Tibial artery (tissue), 4 donors: ENCODE results near the gene TSC22D3.
A peak's percentile ranks its signal among the peaks of the same experiment; 100 is the strongest.

Experiments
- DNase-seq, 2 donors: peaks; one replicate each; pipeline ENCODE4 v3.0.0-alpha.2; 2019
- H3K27ac ChIP-seq, 2 donors: fragments of 200-600 bp; sonication (generic) in 1 of 2; 1 replicate in 1 of 2; 2 replicates in 1 of 2; pipeline ENCODE4 v1.5.1; 2018 to 2019; ENCODE audit warnings: mild to moderate bottlenecking in 1 of 2
- H3K27me3 ChIP-seq, 2 donors: fragments of 200-600 bp; sonication (generic) in 1 of 2; one replicate each; pipeline versions ENCODE4 v1.5.1 to v1.6.0; 2016 to 2019
- H3K36me3 ChIP-seq, 3 donors: fragments of 200-600 bp; sonication (generic) in 2 of 3; one replicate each; pipeline ENCODE4 v1.5.1; 2016 to 2019; ENCODE audit warnings: mild to moderate bottlenecking in 2 of 3
- H3K4me1 ChIP-seq, 4 donors: fragments of 200-600 bp; sonication (generic) in 2 of 4; 1 replicate in 3 of 4; 2 replicates in 1 of 4; pipeline ENCODE4 v1.5.1; 2016 to 2019
- H3K4me3 ChIP-seq, 2 donors: fragments of 200-600 bp; sonication (generic) in 1 of 2; 1 replicate in 1 of 2; 2 replicates in 1 of 2; pipeline ENCODE4 v1.5.1; 2018 to 2019; ENCODE audit warnings: mild to moderate bottlenecking in 2 of 2
- H3K9me3 ChIP-seq, 3 donors: fragments of 200-600 bp; sonication (generic) in 1 of 3; one replicate each; pipeline ENCODE4 v1.5.1; 2016 to 2019
- intact Hi-C: fragments of 100-400 bp; cut with DNase I; formaldehyde crosslinking; loops from one replicate; pipeline ENCODE4 v1.15.0; 2023; ENCODE audit warnings: low total_unique reads
- TF ChIP-seq, protein P1 (sequence below), 2 experiments: fragments of 200-600 bp in 1 of 2; fragments of 450-650 bp in 1 of 2; IDR thresholded peaks; one replicate each; pipeline ENCODE4 v1.5.1; 2017 to 2019; ENCODE audit warnings: antibody characterized with exemption in 2 of 2, mild to moderate bottlenecking in 1 of 2, moderate library complexity in 1 of 2

Gene TSC22D3

DNA sequence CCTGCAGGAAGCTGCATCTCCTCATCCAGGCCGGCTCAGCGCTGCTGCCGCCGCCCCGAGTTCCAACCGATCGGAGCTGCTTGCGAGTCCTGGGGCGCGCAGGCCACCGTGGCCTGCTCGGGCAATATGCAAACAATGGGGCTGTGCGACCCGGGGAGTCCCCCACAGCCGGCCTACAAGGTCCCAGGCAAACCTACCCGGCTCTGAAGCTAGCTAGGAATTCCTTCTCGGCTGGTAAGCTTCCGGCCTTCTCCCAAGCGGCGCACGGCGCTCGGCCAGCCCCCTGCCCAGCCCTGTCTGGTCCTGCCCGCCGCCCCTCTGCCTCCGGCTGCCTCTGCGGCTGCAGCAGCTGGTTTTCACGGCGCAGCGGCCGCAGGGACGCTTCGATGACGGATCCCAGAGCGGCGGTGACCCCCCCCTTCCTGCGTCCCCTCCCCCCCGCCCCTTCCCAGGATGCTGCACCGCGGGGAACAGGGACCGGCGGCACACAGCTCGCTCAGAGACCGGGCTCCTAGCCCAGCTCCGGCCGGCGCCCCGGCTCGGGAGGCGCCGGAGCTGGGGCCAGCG is 59.4 kb downstream of the TSC22D3 start:
- H3K4me1 ChIP-seq, result peaks cover 0 to 57% (median 15%) of the 10 kb centered on the region in 4 donors
- DNase-seq, result peak in 1 of 2 donors; percentile 66

DNA sequence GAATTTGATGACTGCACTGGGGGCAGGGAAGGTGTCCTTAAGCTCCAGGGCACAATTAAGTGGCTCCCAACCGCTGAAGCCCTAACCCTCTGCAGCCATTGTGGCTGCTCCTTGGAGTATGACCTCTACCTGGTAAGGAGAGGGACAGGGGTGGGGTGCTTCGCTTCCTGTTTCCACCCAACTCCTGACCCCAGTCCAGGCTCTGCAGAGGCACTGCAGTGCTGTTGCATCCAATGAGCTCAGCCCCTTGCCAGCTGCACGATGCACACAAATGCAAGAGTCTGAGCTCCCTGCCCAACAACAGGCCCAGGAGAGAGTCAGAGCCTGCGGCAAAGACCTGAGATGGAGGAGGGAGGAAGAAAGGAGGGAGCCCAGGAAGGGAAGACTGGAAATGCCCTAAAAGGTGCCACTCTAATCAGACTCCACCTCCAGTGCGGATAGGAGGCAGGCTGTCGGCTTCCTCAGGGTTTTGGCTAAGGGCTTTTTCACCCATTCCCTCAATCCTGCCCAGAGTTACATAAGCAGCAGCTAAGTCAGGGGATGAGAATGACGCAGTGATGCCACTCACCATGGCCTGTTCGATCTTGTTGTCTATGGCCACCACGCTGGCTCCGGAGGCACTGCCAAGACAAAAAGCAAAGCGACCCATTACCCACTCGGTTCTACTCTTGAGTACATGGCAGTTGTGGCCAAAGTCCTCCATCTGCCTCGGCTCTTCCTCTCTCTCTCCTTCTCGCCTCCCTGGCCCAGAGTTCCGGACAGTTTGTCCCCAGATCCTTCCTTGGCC is 60.1 kb downstream of the TSC22D3 start:
- Histone ChIP-seq H3K27ac (peak overlapping the region; percentile 97 to 99), H3K4me3 (peak overlapping the region; percentile 86 to 95), H3K36me3 (peaks cover 32 to 37% (median 33%) of the 10 kb centered on the region in 3 donors), H3K4me1 (peaks cover 0 to 55% (median 14%) of the 10 kb centered on the region in 4 donors), H3K9me3 (no peaks in the 10 kb centered on the region), H3K27me3 (no peaks in the 10 kb centered on the region)
- TF ChIP-seq, protein P1, sequence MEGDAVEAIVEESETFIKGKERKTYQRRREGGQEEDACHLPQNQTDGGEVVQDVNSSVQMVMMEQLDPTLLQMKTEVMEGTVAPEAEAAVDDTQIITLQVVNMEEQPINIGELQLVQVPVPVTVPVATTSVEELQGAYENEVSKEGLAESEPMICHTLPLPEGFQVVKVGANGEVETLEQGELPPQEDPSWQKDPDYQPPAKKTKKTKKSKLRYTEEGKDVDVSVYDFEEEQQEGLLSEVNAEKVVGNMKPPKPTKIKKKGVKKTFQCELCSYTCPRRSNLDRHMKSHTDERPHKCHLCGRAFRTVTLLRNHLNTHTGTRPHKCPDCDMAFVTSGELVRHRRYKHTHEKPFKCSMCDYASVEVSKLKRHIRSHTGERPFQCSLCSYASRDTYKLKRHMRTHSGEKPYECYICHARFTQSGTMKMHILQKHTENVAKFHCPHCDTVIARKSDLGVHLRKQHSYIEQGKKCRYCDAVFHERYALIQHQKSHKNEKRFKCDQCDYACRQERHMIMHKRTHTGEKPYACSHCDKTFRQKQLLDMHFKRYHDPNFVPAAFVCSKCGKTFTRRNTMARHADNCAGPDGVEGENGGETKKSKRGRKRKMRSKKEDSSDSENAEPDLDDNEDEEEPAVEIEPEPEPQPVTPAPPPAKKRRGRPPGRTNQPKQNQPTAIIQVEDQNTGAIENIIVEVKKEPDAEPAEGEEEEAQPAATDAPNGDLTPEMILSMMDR (IDR thresholded peaks at IDR 0.05), result no peak
- DNase-seq, result peak in 1 of 2 donors; percentile 55
- intact Hi-C loops, result no loop called here

More for the DNA sequence above, 59.4 kb downstream of the TSC22D3 start:
- Histone ChIP-seq H3K27me3 (no peaks in the 10 kb centered on the region), H3K9me3 (no peaks in the 10 kb centered on the region), H3K27ac (peak overlapping the region; percentile 97 to 99), H3K4me3 (peak overlapping the region; percentile 86 to 95), H3K36me3 (peaks cover 32 to 37% (median 33%) of the 10 kb centered on the region in 3 donors)
- intact Hi-C loops, result no loop called here
- TF ChIP-seq, protein P1 (IDR thresholded peaks at IDR 0.05), result no peak

DNA sequence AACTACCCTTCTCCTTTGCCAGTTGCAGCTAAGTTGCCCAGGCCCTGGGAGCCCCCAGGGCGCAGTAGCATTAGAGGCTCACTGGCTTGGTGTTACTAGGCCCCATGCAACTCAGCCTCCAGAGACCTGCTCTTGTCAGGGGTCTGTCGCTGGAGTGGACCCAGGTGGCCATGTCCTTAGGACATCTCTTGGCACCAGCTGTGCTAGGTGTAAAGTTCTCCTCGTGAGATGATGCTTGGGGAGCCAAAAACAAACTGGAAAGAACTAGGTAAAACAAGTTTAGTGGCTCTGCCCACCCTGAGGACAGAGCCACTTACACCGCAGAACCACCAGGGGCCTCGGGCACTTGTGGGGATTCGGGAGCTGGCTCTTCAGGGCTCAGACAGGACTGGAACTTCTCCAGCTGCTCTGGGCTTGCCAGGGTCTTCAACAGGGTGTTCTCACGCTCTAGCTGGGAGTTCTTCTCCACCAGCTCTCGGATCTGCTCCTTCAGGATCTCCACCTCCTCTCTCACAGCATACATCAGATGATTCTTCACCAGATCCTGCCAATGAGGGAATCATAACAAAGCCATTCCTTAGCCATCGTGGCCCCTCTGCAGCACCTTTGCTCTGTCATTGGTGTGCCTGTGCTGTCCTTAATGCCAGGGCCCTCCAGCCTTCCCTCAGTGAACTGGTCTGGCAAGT is 61.2 kb downstream of the TSC22D3 start:
- H3K4me1 ChIP-seq, result peaks cover 0 to 53% (median 14%) of the 10 kb centered on the region in 4 donors
- H3K9me3 ChIP-seq, result no peaks in the 10 kb centered on the region
- peak overlapping the region; percentile 86 to 95 for H3K4me3 ChIP-seq
- no peaks in the 10 kb centered on the region for H3K27me3 ChIP-seq
- TF ChIP-seq, protein P1 (IDR thresholded peaks at IDR 0.05), result peak; percentile 16 to 34
- peak in 1 of 2 donors; percentile 63 for DNase-seq
- intact Hi-C loops, result loop anchor here (5.0 kb wide), 1 partner anchor 37 kb away; no protein-coding TSS in a partner anchor
- H3K27ac ChIP-seq, result peak overlapping the region; percentile 97 to 99
- peaks cover 32 to 37% (median 33%) of the 10 kb centered on the region in 3 donors for H3K36me3 ChIP-seq

DNA sequence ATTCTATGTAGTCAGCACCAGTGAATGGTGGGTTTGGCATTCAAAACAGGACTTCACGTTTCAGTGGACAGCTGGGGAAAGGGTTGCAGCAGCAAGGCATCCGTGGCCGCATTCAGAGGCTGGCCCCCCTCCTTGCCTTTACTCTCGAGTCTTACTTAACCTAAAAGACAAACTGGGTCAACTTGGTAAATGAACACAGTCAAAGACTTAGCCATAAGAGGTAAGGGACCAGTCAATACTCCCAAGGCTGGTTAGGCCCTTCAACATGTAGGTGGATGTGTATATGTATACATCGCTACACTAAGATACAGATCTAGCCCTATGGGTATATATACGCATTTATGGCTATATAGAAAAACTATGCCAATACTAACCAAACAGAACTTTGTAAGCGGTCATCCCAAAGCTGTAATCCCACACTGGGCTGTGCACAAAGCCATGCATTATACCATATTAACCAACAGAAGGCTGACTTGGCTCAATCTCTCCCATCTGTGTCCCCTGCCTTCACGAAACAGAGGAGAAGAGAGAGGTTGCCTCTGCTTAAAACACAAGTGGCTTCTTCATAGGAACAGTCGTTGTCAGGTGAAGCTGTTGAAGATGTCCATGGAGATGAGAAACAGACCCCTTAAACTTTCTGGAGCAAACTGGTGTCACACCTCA is 61.9 kb downstream of the TSC22D3 start:
- TF ChIP-seq, protein P1 (IDR thresholded peaks at IDR 0.05), result no peak
- H3K36me3 ChIP-seq, result peaks cover 32 to 37% (median 33%) of the 10 kb centered on the region in 3 donors
- H3K4me3 ChIP-seq, result peak overlapping the region; percentile 86 to 95
- peaks cover 0 to 47% (median 14%) of the 10 kb centered on the region in 4 donors for H3K4me1 ChIP-seq
- H3K27me3 ChIP-seq, result no peaks in the 10 kb centered on the region
- intact Hi-C loops, result loop anchor here (5.0 kb wide), 1 partner anchor 36 kb away; no protein-coding TSS in a partner anchor
- peak overlapping the region; percentile 97 to 99 for H3K27ac ChIP-seq
- no peaks in the 10 kb centered on the region for H3K9me3 ChIP-seq
- peak in 1 of 2 donors; percentile 45 for DNase-seq

DNA sequence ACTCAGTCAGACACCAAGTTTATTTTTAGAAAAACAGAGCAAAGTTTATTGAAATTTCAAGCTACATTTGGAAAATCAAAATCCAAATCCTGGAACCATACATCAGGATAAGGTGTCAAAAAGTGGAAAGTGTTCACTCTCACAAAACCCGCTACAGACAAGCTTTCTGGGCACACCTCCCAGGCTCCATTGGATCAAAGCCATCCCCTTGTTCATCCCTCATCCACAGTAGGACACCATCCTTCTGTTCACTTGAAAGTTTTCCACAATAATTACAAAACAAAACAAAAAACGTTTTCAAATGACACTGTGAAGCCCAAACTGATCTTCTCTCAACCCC is 62.4 kb downstream of the TSC22D3 start:
- no peaks in the 10 kb centered on the region for H3K27me3 ChIP-seq
- H3K9me3 ChIP-seq, result no peaks in the 10 kb centered on the region
- H3K36me3 ChIP-seq, result peaks cover 32 to 37% (median 33%) of the 10 kb centered on the region in 3 donors
- H3K27ac ChIP-seq, result peak overlapping the region; percentile 97 to 99
- TF ChIP-seq, protein P1 (IDR thresholded peaks at IDR 0.05), result no peak
- intact Hi-C loops, result loop anchor here (5.0 kb wide), 1 partner anchor 36 kb away; no protein-coding TSS in a partner anchor
- peak in 1 of 2 donors; percentile 59 for DNase-seq
- peak overlapping the region; percentile 86 to 95 for H3K4me3 ChIP-seq
- peaks cover 0 to 43% (median 12%) of the 10 kb centered on the region in 4 donors for H3K4me1 ChIP-seq
